T-helper 2 cell (primary cell): ENCODE results near the gene ACTMAP.
"Not testable (repeated sequence)": the region's sequence is repeated elsewhere in the genome, so short reads cannot be mapped to it uniquely, and the experiment has no call there.

Experiments
- DNase-seq, 5 experiments: peaks; one replicate each; pipeline versions ENCODE4 v3.0.0 to v3.0.0-alpha.2; 2012 to 2022
- total RNA-seq, 2 donors: gene quantifications; one replicate each; lab custom pipeline; 2026; lab: John Stamatoyannopoulos, UW

ACTMAP gene, protein sequence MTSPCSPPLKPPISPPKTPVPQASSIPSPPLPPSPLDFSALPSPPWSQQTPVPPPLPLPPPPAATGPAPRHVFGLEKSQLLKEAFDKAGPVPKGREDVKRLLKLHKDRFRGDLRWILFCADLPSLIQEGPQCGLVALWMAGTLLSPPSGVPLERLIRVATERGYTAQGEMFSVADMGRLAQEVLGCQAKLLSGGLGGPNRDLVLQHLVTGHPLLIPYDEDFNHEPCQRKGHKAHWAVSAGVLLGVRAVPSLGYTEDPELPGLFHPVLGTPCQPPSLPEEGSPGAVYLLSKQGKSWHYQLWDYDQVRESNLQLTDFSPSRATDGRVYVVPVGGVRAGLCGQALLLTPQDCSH
- 2.8 to 2.9 reads per million in 2 donors for total RNA-seq

DNA sequence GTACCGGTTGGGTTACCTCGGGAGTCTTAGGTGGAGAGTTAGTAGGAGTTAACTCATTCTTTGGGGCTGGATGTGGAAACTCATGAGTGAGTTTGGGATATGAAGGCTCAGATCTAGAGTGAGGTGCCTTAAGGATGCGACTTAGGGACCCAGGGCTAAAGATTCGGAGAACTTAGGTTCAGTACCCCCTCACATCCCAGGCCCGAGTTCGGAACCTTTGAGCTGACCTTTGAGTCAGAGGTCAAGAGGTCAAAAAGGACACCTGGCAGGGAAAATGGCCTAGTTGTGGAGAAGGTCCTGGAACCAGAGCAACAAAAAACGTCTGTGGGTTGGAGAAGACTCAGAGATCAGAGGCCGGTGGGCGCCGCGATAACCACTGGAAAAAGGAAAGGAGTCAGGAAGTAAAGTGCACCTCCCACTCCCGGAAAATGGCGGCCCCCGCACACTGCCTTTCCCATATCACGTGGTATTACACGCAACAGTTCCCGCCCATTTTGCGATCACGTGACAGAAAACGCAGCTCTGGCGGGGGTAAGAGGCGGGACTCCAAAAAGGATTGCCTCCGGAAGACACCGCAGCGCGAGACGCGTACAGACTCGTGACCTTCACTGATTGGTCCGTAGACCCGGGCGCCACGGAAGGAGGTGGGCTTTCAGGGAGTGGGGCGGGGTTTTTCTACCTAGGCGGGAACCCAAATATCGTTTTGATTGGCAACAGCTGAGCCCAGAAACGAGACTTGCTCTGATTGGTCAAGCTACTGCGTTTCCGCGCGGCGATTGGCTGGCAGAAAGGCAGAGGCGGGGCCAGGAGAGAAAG, at the start of gene ACTMAP:
TSS of gene ACTMAP (minus strand) at position 420 of the 816 bp plus-strand sequence. CDS start 674 bp downstream, outside the sequence.
- peak; percentile 93 to 100 (median 99) for DNase-seq

DNA sequence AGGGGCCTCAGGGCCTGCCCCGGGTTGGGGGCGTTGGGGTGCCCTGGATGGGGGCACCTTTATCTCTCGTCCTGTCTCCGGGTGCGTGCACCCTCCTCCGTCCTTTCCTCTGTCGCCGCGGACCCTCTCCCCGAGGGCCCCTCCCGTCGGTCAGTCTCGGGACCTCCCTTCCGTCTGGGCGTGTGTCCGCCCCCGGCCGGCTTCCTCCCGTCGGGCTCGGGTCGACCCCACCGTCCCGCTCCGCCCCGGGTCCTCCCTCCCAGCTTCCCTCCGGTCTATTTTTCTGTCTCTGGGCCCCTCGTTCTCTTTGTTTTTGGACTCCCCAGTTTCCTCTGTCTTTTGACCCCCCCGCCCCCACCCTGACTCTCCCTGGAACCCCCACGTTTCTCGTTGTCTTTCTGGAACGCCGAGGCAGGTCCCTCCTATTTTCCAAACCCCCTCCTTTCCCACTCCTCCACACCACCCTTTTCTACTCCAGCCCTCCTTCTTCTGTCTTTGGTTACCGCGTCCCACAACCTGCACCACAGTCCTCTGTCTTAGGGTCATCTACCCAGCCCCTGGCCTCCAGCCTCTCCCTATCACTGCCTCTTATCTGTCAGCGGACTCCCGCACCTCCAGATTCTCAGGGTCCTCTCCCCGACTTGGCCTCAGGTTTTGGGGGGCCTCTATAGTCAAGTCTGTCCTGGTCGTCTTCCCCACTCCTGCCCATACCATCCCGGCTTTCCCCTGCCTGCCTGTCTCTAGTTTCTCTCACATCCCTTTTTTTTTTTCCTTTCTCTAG, 49.5 kb upstream of the ACTMAP start:
- no peak for DNase-seq

DNA sequence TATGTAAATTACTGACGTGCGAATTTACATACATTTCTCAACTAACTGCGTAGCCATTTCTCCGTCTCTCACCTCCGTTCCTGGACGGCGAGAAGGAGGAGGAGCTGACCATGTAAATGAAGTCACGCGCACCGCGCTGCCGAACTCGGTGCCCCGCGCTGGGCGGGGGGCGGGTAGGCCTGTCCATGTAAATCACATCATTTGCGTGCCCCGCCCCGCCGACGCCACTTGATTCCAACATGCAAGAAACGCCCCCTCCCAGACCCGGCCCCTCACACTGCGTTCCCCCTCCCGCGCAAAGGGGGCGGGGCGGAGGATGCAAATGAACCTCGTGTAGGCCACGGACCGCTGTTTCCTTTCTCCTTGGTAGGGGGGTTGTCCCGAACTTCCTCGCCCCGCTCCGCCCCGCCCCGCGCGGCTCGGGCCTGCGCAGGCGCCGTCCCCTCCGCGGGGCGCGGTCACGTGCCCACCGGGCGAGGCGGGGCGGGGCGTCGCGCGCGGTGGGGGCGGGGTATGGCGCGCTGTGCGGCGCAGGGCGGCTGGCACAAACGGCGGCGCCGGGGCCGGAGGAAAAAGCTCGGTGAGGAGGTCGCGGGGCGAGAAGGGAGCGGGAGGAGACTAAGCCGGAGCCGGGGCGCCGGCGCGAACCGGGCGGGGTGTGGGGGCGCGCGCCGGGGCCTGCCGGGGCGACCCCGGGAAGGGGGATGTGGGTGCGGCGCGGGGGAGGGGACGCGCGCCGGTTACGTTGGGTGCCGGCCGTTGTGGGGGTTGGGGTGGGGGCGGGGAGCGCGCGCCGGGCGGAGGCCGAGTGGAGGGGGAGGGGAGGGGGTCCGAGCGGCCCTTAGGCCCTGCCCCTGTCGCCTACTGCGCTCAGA, 48.6 kb upstream of the ACTMAP start, which contains the start of gene EGLN2:
TSS of gene EGLN2 (plus strand) at position 509 of the 875 bp plus-strand sequence. CDS start 1,382 bp downstream, outside the sequence.
- DNase-seq = peak; percentile 100

DNA sequence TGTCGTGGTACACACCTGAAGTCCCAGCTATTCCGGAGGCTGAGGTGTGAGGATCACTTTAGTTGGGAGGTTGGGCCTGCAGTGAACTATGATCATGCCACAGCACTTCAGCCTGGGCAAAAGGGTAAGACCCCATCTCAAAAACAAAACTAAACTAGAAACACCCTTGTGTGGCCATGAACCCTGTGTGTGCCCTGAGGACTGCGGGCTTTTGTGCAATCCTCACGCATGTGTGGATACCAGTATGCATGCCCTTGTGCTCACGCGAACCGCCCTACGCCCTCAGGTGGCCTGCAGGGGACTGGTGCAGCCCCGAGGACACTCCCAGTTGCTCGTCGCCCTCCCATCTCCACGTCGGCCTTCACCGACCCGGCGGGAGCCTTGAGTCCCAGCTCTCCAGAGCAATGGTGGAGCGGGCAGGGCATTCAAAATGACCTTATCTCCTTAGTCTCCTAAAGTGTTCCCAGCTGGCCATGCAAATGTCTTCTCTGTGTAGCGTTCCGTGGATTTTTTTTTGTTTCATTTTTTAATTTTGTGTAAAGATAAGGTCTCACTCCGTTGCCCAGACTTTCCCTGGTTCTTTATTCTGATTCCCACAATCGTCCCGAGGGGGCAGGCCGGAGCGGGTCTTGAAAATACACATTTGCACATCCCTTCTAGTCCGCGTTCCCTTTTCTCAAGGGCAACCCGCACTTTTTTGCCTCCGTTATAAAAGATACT, 47.8 kb upstream of the ACTMAP start:
- peak; percentile 39 to 92 (median 56) for DNase-seq

DNA sequence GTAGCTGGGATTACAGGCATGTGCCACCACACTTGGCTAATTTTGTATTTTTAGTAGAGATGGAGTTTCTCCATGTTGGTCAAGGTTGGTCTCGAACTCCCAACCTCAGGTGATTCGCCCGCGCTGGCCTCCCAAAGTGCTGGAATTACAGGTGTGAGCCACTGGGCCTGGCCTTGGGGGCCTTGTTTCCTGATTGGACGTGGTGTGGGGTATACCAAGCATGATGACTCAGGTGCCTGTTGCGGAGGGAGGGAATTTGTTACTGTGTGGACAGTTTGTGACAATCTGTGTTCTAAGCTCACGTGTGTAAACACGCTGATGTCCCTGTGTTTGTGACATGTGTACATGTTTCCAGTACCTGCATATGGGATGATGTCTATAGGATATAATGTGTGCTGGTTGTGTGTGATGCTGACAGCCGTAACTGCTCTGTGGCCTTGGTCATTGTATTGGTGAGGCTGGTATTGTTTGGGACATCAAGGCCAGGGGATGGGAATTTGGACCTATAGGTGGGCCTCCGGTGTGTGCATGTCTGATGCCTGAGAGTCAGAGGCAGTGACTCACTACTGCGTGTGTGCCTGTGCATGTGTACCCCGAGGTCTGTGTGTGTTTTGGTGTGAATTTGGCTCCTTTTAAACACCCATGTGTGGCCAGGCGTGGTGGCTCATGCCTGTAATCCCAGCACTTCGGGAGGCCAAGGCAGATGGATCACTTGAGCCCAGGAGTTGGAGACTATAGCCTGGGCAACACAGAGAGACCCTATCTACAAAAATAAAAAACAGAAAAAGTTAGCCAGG, 47.1 kb upstream of the ACTMAP start:
- no peak for DNase-seq

DNA sequence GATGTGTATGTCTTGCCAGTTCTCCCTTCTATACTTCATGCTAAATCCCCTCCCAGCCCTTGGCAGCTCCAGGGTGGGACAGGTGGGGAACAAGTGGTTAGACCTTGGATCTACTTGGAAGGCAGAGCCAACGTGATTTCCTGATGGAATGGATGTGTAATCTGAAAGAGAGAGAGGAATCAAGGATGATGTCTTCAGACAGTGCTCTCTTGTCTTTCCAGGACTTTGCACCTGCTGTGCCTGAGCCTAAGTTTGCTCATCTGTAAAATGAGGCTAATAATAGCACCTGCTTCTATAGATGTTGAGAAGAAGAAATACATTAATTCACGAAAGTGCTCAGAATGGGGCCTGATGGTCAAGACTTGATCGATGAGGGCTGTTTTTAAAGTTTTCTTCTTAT, 41.7 kb upstream of the ACTMAP start:
- no peak for DNase-seq

DNA sequence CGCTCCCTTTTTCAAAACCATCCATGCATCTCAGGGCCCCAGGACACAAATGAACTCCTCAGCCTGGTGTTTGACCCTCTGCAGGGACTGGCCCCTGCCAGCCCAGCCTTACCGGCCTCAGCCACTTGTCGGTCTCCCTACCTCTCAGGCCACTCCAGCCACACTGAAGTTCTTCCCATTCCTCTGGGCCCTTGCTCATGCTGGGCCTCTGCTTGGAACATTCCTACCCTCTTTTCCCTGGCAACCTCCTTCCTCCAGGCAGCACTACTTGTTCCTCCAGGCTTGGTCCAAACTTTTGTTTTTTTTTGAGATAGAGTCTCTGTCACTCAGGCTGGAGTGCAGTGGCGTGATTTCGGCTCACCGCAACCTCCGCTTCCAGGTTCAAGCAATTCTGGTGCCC, 41.1 kb upstream of the ACTMAP start:
- DNase-seq = no peak

DNA sequence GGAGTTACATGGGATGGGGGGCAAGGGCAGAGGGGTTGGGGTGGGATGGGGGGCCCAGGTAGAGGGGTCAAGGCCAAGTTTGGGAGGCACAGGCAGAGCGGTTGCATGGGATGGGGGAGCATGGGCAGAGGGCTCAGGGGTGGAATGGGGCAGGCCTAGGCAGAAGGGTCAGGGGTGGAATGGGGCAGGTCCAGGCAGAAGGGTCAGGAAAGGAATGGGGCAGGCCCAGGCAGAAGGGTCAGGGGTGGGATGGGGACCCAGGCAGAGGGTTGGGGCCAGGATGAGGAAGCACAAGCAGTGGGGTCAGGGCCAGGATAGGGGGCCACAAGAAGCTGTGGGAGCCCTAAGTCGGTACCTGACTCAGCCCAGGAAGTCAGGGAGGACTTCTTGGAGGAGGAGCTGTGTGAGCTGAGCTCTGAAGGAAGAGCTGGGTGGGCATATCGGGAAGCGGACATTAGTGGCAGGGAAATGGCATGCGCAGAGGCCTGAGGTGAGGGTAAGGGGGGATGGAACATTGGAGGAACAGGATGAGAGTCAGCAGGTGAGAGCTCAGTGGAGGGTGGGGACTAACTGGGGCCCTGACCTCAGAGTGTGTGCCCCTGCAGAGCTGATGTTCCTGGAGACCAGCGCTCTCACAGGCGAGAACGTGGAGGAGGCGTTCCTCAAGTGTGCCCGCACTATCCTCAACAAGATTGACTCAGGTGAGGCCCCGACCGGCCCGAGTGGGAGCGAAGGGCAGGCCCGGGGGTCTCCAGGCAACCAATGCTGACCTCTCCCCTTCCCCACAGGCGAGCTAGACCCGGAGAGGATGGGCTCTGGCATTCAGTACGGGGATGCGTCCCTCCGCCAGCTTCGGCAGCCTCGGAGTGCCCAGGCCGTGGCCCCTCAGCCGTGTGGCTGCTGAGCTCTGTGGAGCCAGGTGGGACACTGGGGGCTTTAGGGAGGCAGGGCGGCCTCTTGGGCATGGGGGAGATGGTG, 36.1 kb upstream of the ACTMAP start:
- DNase-seq = no peak

DNA sequence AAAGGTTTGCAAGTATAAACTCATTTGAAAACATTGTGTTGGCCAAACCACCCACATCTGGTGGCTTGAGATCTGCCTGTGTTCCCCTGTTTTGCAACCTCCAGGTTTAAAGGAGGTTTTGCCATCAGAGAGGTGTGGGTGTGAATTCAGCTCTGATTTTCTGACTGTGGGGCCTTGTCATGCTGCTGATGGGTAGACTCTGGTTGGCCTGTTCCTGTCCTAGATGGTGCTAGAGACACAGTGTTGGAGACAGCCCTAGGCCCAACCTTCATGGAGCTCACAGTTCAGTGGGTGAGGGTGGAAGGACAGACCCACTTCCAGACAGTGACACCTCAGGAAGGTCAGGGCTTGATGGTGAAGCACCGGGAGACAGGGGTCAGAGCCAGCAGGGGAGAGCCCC, 35.2 kb upstream of the ACTMAP start:
- peak in 1 of 5 experiments; percentile 30 for DNase-seq

DNA sequence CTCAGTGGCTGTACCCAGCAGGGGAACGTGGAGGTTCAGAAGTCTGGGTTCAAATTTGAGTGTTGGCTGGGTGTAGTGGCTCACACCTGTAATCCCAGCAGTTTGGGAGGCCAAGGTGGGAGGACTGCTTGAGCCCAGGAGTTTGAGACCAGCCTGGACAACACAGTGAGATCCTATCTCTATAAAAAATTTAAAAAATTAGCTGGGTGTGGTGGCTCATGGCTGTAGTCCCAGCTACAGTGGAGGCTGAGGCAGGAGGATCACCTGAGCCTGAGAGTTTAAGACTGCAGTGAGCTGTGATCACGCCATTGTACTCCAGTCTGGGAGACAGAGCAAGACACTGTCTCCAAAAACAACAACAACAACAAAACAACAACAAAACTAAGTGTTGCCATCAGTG, 33.9 kb upstream of the ACTMAP start:
- not testable (repeated sequence) for DNase-seq

DNA sequence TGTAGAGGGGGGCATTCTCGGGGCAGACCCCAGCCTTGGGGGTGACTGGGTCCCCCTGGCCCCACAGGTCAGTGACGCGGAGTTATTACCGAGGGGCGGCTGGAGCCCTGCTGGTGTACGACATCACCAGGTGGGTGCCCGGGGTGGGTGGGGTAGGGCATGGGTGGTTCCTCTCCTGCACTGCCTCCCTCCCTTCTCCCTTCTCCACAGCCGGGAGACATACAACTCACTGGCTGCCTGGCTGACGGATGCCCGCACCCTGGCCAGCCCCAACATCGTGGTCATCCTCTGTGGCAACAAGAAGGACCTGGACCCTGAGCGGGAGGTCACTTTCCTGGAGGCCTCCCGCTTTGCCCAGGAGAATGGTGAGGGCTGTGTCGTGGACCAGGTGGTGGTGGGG, 33.4 kb upstream of the ACTMAP start:
- no peak for DNase-seq

DNA sequence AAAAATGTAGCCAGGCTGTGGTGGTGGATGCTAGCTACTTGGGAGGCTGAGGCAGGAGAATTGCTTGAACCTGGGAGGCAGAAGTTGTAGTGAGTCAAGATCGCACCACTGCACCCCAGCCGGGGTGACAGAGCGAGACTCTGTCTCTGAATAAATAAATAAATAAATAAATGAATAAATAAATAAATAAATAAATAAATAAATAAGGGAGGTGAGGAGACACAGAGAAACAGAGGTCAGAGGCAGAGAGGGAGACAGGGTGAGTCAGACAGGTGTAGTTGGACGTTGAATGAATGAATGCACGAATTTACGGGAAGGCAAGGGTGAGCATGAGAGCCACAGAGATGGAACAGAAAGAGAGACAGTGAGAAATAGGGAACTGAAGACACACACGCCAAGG, 30.9 kb upstream of the ACTMAP start:
- no peak for DNase-seq

DNA sequence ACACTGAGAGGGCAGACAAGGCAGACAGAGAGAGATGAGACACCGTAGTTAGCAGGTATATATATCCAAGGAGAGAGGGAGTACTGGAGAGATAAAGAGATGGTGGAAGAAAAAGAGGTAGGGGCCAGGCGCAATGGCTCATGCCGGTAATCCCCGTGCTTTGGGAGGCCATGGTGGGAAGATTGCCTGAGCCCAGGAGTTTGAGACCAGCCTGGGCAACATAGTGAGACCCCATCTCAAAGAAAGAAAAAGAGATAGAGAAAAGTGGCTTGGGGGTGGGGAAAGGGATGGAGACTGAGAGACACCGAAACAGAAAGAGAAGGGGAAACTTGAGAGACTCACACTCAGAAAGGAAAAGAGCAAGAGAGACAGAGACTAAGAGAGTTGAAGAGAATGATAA, 30.3 kb upstream of the ACTMAP start:
- DNase-seq = no peak

DNA sequence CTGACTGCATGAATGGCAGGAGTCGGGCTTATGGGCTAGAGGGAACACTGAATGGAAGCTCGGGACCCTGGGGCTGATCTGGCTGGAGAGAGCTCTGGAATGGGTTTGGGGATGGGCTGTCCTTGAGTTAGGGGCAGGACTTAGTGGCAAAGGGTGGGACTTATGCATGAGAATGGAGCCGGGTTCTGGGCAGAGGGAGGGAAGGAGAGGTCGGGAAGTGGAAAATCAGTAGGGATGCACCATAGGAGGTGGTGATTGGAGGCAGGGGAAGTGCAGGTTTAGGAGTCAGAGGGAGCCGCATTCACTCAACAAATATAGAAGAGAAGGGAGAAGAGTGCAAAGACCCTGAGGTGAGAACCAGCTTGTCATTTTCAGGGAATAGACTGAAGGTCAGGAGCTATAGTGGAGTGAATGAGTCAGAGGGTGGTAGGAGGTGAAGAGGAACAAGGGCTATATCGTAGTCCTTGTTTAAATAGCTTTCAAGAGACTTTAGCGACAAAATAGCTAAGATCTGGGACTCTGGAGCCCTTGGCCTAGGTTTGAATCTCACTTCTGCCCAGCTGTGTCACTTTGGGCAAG, 28.5 kb upstream of the ACTMAP start:
- DNase-seq = no peak

DNA sequence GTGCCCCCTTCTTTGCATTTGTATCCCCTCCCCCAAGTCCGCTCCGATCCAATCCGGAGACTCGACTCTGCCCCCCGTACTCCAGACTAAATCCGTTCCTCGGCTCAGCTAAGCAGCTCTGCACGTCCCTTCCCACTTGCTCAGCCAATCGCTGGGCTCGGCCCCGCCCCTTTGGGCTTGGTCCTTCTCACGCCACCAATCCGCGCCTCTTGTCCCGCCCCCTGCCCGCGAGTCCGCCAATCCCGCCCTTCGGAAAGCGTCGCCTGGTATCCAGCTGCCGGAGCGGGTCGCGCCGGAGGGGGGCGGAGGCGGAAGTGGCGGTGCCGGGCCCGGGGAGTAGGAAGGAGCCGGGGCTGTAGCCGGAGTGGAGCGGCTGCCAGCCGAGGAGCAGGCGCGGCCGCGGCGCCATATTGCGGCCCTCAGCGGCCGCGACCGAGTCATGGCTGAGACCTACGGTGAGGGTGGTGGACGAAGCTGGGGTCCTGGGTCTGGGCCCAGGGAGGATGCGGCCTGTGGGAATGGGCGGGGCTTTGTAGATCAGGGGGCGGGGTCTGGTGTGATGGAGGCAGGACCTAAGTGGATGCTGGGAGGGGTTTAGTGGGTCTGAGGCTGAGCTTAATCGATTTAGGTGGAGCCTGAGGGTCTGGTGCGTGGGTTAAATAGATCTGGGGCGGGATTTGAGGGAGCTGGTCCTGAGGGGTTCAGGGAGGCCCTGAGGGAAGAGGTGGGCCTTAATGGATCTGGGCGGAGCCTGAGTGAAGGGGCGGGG, 27.8 kb upstream of the ACTMAP start, which contains the start of gene RAB4B:
TSS of gene RAB4B (plus strand) at position 311 of the 769 bp plus-strand sequence. CDS start at position 440, 129 bp downstream.
- DNase-seq = peak; percentile 100

DNA sequence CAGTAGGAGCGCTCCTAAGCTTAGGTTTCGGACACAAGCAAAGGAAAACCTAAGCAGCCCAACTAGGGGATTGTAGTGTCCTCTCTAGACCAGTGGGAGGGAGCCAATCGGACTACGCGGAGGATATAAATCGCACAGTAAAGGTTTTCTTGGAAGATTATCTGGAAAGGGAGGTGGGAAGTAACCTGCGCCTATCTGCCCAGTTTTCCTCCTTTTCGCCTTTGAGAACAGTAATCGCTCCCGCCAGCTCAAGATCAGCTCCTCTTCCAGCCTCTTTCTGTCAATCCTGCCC, 27.3 kb upstream of the ACTMAP start:
- DNase-seq = no peak

DNA sequence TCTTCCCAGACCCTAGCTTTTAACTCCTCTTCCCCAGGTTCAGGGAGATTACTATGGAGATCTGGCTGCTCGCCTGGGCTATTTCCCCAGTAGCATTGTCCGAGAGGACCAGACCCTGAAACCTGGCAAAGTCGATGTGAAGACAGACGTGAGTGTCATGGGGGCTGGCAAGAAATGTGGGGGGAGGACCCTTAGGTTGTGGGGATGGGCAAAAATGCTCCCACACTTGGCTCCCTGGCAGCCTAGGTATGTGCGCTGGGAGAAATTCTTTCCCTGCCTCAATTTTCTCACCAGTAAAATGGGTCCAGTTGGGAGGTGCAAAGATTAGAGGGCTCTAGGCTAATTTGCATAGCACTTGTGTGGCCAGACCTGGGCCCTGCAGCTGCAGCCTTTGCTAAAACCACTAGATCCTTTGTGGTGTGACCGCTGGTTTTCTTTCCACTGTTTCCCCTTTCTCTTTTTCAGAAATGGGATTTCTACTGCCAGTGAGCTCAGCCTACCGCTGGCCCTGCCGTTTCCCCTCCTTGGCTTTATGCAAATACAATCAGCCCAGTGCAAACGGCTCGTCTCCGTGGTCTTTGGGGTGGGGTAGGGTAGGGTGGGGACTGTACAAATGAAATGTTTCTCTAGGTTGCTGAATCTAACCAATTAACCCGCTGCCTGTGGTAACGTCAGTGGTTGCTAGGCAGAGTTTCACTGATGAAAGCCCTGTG, 26.8 kb upstream of the ACTMAP start:
- peak; percentile 41 to 97 (median 81) for DNase-seq
